B cell (primary cell): ENCODE results near the gene ADAM12.

Experiments used
- EZH2 ChIP-seq: IDR thresholded peaks from 2 replicates; pipeline ENCODE4 v1.6.1; 2012; ENCODE audit warnings: borderline replicate concordance, low read depth, mild to moderate bottlenecking, moderate library complexity, low read length; ENCODE audit not compliant: insufficient read depth, poor library complexity, severe bottlenecking
- TF ChIP-seq, protein P1 (sequence below): fragments of 200-600 bp; IDR thresholded peaks from one replicate; pipeline ENCODE4 v1.8.0; 2022; ENCODE audit warnings: antibody characterized with exemption, mild to moderate bottlenecking

DNA sequence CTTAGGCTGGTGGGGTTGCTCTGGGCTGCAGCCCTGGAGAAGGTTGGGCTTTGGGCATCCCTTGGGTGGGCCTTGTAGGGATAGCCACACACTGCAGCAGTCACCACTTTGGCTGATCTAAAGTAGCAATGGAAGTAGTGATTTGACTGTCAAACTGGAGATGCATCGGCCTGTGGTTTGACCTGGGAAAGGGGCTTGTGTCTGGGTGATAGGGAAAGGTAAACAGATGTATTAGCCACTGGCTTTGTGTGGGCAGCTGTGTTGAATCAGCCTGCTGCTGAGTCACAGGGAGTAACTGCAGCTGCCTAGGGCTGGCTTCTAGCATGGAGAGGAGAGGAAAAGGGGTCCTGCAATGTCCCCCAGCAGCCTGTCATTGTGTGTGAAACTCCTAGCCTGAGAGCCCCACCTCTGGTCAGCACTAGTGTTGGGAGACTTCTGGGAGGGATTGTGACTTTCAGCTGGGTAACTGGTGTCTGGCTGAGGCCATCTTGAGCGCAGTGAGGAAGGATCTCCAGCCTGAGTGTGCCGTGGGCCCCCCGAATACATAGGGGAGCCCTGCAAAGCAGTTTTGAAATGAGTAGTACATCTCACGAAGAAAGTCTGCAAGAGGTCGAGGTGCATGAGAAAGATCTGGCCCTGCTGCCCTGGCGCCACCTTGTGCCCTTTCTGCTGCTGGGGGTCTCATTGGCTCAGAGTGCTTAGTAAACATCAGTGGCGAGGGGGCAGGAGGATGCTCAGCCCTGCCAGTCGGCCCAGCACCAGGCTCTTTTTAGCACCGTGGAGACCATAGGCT is 374.6 kb downstream of the ADAM12 start:
- TF ChIP-seq, protein P1, sequence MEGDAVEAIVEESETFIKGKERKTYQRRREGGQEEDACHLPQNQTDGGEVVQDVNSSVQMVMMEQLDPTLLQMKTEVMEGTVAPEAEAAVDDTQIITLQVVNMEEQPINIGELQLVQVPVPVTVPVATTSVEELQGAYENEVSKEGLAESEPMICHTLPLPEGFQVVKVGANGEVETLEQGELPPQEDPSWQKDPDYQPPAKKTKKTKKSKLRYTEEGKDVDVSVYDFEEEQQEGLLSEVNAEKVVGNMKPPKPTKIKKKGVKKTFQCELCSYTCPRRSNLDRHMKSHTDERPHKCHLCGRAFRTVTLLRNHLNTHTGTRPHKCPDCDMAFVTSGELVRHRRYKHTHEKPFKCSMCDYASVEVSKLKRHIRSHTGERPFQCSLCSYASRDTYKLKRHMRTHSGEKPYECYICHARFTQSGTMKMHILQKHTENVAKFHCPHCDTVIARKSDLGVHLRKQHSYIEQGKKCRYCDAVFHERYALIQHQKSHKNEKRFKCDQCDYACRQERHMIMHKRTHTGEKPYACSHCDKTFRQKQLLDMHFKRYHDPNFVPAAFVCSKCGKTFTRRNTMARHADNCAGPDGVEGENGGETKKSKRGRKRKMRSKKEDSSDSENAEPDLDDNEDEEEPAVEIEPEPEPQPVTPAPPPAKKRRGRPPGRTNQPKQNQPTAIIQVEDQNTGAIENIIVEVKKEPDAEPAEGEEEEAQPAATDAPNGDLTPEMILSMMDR: no peak
- TF ChIP-seq EZH2: no peak
